Spleen (tissue), 3 donors: Measurements from ENCODE around the gene XPR1.

Experiments
- POLR2A ChIP-seq, 3 donors: fragments of 450-650 bp; IDR thresholded peaks; one replicate each; pipeline ENCODE4 v1.5.1; 2017; ENCODE audit warnings: antibody characterized with exemption in 3 of 3, mild to moderate bottlenecking in 1 of 3
- POLR2AphosphoS5 ChIP-seq, 3 donors: sonication (generic); formaldehyde crosslinking; IDR thresholded peaks; one replicate each; pipeline ENCODE4 v1.5.1; 2017; ENCODE audit warnings: antibody characterized with exemption in 3 of 3

- TF ChIP-seq POLR2A (IDR thresholded peaks at IDR 0.05) (no peak), POLR2AphosphoS5 (IDR thresholded peaks at IDR 0.05) (no peak)
Measured at GRCh38 chr1:180815188-180815587, 183.4 kb downstream of the XPR1 start.
